ENCODE measurements around the gene JDP2.

The JDP2 gene

DNA sequence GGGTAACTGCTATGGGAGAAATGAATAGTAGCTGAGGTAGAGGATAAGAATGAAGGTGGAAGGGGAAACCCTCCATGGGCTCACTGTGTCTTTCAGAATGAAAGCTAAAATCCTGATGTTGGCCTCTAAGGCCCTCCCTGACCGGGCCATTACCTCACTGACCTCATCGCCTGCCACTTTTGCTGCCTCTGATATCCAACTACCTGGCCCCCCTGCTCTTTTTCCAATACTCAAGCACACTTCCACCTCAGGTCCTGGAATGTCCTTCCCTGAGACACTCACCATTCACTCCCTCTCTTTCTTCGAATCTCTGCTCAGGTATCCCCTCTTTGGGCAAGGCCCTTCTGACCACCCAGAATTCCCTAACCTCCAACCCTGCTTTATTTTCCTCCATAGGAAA, 93.0 kb downstream of the JDP2 start:
- DNase-seq: no peak

DNA sequence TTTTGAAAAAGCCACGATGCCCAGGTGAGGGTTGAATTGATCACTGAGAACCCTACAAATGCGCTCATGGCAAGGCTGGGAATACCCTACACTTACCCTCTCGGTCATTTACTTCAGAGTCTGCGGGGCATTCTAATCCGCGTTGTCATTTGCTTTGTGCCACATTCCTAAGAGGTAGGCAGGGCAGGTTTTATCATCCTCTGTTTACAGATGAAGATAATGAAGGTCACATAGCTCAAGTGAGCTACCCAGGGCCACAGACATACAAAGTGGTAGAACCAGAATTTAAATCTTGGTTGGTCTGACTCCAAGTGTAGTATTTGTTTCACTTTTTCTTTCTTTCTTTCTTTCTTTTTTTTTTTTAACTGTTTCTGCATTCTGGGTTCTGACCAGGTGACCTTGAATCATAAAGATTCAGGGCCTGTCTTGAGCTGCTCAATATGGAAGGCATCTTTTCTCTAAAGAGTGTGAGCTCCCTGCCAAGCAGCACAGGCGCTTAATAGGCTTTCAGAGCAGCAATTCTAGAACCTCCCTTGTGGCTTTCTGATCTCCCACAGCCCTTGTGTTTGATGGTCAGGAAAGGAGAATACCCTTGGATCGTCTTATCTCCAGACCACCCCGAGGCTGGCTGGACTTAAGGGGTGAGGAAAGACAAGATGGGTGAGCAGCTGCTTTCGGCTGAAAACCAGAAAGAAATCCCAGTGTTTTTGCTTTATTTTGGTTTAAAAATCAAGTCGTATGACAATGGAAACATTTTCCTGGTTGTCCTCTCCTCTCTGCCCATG, 93.8 kb downstream of the JDP2 start:
- DNase-seq: no peak

DNA sequence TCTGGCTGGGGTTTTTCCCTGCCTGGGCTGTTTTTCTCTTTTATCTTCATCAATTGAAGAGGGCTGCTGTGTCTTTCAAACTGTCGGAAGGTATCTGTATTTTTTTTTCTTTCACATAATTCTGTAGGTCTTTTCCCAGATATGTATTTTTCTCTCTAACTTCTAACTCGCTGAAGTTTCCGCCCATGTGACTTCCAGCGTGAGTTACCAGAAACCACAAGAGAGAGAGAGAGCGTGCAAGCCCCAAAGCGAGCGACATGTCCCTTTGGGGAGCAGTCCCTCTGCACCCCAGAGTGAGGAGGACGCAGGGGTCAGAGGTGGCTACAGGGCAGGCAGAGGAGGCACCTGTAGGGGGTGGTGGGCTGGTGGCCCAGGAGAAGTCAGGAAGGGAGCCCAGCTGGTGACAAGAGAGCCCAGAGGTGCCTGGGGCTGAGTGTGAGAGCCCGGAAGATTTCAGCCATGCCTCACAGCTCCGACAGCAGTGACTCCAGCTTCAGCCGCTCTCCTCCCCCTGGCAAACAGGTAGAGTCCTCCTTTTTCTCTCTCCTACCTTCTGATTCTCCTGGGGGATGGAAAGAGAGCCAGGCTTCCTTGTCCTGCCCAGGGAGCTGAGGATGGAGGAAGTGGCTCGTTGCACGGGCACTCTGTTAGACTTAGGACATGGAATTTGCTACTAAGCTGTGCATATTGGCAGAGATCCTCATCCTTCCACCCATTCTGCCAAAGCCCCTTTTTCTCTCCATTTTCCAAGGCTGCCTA, 94.6 kb downstream of the JDP2 start, which contains the start of gene BATF:
TSS of gene BATF (plus strand) at position 246 of the 759 bp plus-strand sequence. CDS start at position 460, 214 bp downstream.
- no peak for DNase-seq

DNA sequence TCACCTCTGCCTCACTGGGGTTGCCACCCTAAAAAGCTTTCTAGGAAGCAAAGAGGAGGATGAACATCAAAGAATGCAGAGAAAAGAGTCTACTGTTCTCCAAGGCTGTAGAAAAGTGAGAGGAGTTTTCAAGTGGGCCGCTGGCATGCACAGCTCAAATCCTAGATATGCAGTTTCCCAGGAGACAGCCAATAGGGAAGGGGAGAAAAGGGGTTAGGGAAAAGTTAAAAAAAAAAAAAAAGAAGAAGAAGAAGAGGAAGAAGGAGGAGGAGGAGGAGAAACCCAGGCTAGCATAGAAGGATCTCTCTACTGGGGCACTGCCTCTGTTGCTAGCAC, 95.1 kb downstream of the JDP2 start:
- DNase-seq: no peak
